PFSK-1 (cell line): ENCODE data around the gene ZNF763.

Source experiments
- POLR2AphosphoS5 ChIP-seq: IDR thresholded peaks from 2 replicates; pipeline ENCODE4 v1.6.1; 2012; ENCODE audit warnings: low read depth, mild to moderate bottlenecking, control low read depth, low read length, moderate library complexity
- TAF1 ChIP-seq: IDR thresholded peaks from 2 replicates; pipeline ENCODE4 v1.6.1; 2012; ENCODE audit warnings: low read length, control low read depth, borderline replicate concordance; ENCODE audit not compliant: insufficient read depth
- TF ChIP-seq, protein P1 (sequence below), 2 experiments: IDR thresholded peaks; 2 replicates each; pipeline versions ENCODE4 v1.6.1 to v1.8.0; 2011 to 2012; ENCODE audit warnings: low read depth in 2 of 2, low read length in 2 of 2, control low read depth in 1 of 2, inconsistent platforms in 1 of 2, mild to moderate bottlenecking in 1 of 2, moderate library complexity in 1 of 2; ENCODE audit not compliant: insufficient read depth in 1 of 2

DNA sequence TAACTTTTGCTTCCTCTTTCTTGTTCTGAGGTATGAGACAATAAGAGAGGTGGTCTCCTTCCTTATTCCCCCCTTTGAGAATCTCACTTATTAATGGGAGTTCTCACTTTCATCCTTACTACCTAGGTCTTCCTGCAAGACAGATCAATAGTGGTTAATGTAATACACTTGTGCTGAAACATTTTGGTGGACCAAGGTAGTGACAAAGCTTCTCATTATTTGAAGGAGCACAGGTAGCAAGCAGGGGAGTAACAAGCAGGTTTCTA lies 22.1 kb upstream of the ZNF763 start:
- TF ChIP-seq TAF1: no peak
- no peak for TF ChIP-seq POLR2AphosphoS5
- TF ChIP-seq, protein P1, sequence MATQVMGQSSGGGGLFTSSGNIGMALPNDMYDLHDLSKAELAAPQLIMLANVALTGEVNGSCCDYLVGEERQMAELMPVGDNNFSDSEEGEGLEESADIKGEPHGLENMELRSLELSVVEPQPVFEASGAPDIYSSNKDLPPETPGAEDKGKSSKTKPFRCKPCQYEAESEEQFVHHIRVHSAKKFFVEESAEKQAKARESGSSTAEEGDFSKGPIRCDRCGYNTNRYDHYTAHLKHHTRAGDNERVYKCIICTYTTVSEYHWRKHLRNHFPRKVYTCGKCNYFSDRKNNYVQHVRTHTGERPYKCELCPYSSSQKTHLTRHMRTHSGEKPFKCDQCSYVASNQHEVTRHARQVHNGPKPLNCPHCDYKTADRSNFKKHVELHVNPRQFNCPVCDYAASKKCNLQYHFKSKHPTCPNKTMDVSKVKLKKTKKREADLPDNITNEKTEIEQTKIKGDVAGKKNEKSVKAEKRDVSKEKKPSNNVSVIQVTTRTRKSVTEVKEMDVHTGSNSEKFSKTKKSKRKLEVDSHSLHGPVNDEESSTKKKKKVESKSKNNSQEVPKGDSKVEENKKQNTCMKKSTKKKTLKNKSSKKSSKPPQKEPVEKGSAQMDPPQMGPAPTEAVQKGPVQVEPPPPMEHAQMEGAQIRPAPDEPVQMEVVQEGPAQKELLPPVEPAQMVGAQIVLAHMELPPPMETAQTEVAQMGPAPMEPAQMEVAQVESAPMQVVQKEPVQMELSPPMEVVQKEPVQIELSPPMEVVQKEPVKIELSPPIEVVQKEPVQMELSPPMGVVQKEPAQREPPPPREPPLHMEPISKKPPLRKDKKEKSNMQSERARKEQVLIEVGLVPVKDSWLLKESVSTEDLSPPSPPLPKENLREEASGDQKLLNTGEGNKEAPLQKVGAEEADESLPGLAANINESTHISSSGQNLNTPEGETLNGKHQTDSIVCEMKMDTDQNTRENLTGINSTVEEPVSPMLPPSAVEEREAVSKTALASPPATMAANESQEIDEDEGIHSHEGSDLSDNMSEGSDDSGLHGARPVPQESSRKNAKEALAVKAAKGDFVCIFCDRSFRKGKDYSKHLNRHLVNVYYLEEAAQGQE (IDR thresholded peaks at IDR 0.05; ENCODE audit: insufficient read depth in 1 of 2, low read depth in 2 of 2, low read length in 2 of 2): no peak
